Germinal center (tissue), 1 donor: ENCODE measurements around the gene SERINC2.
A peak's percentile ranks its signal among the peaks of the same experiment; 100 is the strongest.
"Not testable (repeated sequence)": the region's sequence is repeated elsewhere in the genome, so short reads cannot be mapped to it uniquely, and the experiment has no call there.

ENCODE experiments used
- DNase-seq: peaks from one replicate; pipeline ENCODE4 v3.0.0; 2012; ENCODE audit warnings: mixed read lengths, low spot score

Gene SERINC2

GRCh38 chr1:31383967-31384366 lies 29.0 kb upstream of the SERINC2 start:
- no peak for DNase-seq

GRCh38 chr1:31386576-31387243 lies 26.3 kb upstream of the SERINC2 start:
- not testable (repeated sequence) for DNase-seq

- no peak for DNase-seq
Observed at GRCh38 chr1:31387612-31388011, 25.4 kb upstream of the SERINC2 start.

GRCh38 chr1:31389616-31390015 lies 23.4 kb upstream of the SERINC2 start:
- DNase-seq: no peak

- no peak for DNase-seq
Observed at GRCh38 chr1:31390071-31390470, 22.9 kb upstream of the SERINC2 start.

- no peak for DNase-seq
Observed at GRCh38 chr1:31393463-31393862, 19.6 kb upstream of the SERINC2 start.

- peak; percentile 83 for DNase-seq
Observed at GRCh38 chr1:31394584-31395193, 18.3 kb upstream of the SERINC2 start.

GRCh38 chr1:31396633-31397351 lies 16.2 kb upstream of the SERINC2 start:
- no peak for DNase-seq

GRCh38 chr1:31397360-31398095 lies 15.5 kb upstream of the SERINC2 start:
- no peak for DNase-seq

- DNase-seq: no peak
Observed at GRCh38 chr1:31398246-31398645, 14.8 kb upstream of the SERINC2 start.

- no peak for DNase-seq
Observed at GRCh38 chr1:31399976-31400375, 13.0 kb upstream of the SERINC2 start.

- no peak for DNase-seq
Observed at GRCh38 chr1:31400393-31400792, 12.6 kb upstream of the SERINC2 start.

GRCh38 chr1:31401241-31401640 lies 11.8 kb upstream of the SERINC2 start:
- no peak for DNase-seq

- no peak for DNase-seq
Observed at GRCh38 chr1:31405578-31406245, 7.3 kb upstream of the SERINC2 start.

GRCh38 chr1:31407029-31407626 lies 5.9 kb upstream of the SERINC2 start:
- DNase-seq: no peak

- no peak for DNase-seq
Observed at GRCh38 chr1:31408788-31409318, 4.2 kb upstream of the SERINC2 start.

GRCh38 chr1:31409946-31410858 lies 2.8 kb upstream of the SERINC2 start:
- DNase-seq: no peak

- DNase-seq: no peak
Observed at GRCh38 chr1:31410871-31411270, 2.1 kb upstream of the SERINC2 start.

GRCh38 chr1:31412205-31412604 lies 808 bp upstream of the SERINC2 start:
- no peak for DNase-seq

- no peak for DNase-seq
Observed at GRCh38 chr1:31413405-31414001, 490 bp downstream of the SERINC2 start.
